ENCODE data around the gene MUS81.

The MUS81 gene

DNA sequence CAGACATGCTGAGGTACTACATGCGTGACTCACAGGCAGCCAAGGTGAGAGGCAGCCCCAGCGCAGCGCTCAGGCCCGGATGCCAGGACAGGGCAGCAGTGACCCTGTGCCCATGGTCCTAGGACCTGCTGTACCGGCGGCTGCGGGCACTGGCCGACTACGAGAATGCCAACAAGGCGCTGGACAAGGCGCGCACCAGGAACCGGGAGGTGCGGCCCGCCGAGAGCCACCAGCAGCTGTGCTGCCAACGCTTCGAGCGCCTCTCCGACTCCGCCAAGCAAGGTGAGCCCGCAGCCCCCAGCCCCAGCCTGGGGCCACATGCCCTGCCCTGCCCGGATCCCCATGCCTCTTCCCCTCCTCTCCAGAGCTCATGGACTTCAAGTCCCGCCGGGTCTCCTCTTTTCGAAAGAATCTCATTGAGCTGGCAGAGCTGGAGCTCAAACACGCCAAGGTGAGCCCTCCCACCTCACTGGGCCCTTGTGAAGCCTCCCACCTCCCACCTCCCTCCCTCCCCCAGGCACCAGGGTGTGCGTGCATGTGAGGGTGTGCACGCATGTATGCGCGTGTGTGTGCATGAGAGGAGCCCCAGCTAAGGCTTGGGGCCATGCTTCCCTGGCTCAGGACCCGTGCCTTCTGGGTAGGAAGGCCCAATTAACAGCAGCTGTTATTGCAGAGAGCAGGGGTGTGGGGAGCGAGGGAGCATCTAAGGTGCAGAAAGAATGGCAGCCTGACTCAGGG, 7.6 kb upstream of the MUS81 start:
- Histone ChIP-seq H3K4me2 (ENCODE audit: low read length) (no peak overlapping the region), H3K4me1 (ENCODE audit: control insufficient read depth, low read length) (peaks cover 7% of the 10 kb centered on the region), H3K4me3 (ENCODE audit: low read length) (no peak overlapping the region), H4K20me1 (ENCODE audit: control insufficient read depth, insufficient read depth, low read depth, low read length) (peaks cover 20% of the 10 kb centered on the region), H3K9me2 (replicated peaks; ENCODE audit: control insufficient read depth, low read length) (no peaks in the 10 kb centered on the region), H3K36me3 (ENCODE audit: control insufficient read depth, low read length) (peaks cover 65% of the 10 kb centered on the region), H3K9me3 (ENCODE audit: control insufficient read depth, insufficient read depth, low read length) (peaks cover 5% of the 10 kb centered on the region; the same call in 1 of the 2 replicates), H3K27ac (ENCODE audit: low read depth, low read length) (no peak overlapping the region), H3K79me2 (ENCODE audit: control insufficient read depth, low read length) (peaks cover 35% of the 10 kb centered on the region), H3F3A (ENCODE audit: control insufficient read depth, insufficient read depth) (peaks cover 27% of the 10 kb centered on the region), H3K27me3 (ENCODE audit: control insufficient read depth, low read length) (0 out of 2 replicates have a peak, but pooled peaks cover 2% of the 10 kb centered on the region)
- TF ChIP-seq, protein P1, sequence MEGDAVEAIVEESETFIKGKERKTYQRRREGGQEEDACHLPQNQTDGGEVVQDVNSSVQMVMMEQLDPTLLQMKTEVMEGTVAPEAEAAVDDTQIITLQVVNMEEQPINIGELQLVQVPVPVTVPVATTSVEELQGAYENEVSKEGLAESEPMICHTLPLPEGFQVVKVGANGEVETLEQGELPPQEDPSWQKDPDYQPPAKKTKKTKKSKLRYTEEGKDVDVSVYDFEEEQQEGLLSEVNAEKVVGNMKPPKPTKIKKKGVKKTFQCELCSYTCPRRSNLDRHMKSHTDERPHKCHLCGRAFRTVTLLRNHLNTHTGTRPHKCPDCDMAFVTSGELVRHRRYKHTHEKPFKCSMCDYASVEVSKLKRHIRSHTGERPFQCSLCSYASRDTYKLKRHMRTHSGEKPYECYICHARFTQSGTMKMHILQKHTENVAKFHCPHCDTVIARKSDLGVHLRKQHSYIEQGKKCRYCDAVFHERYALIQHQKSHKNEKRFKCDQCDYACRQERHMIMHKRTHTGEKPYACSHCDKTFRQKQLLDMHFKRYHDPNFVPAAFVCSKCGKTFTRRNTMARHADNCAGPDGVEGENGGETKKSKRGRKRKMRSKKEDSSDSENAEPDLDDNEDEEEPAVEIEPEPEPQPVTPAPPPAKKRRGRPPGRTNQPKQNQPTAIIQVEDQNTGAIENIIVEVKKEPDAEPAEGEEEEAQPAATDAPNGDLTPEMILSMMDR (IDR thresholded peaks at IDR 0.05; ENCODE audit: low read depth, low read length, poor library complexity, severe bottlenecking) = no peak
- TF ChIP-seq EZH2phosphoT487 (IDR thresholded peaks at IDR 0.05; ENCODE audit: borderline replicate concordance, low read length) = no peak

DNA sequence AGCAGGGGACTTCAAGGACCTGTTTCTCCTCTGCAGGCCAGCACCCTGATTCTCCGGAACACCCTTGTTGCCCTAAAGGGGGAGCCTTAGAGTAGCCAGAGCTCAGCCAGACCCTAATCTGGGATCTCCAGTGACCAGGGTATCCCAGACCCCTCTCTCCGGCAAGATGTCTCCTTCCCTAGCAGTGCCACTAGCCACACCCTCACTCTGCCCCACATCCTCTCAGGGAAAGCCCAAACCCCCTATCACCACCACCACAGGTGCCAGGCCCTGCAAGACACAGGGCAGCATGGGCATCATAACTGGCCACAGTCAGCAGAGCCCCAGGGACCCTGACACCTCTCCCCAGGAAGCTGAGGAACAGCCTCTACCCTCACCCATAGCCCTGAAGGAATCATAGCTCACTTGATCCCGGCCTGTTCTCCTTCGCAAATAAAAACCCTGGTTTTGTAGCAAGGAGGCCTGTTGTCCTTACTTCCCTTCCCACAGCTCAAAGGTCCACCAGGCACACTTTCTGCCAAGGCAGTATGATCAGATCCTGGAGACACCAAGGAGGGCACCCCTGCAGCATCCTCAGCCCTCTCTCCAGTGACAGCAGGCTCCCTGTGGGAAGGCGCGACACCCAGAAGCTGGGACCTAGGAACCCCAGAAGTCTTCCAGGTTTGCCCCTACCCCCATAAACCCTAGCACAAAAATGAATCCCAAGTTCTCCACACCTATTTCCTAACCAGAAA, 6.8 kb upstream of the MUS81 start:
- Histone ChIP-seq H3K27me3 (ENCODE audit: control insufficient read depth, low read length) (0 out of 2 replicates have a peak, but pooled peaks cover 2% of the 10 kb centered on the region), H3K9me3 (ENCODE audit: control insufficient read depth, insufficient read depth, low read length) (peaks cover 5% of the 10 kb centered on the region; the same call in 1 of the 2 replicates), H3K4me2 (ENCODE audit: low read length) (no peak overlapping the region), H3F3A (ENCODE audit: control insufficient read depth, insufficient read depth) (peaks cover 28% of the 10 kb centered on the region), H3K9me2 (replicated peaks; ENCODE audit: control insufficient read depth, low read length) (no peaks in the 10 kb centered on the region), H3K4me3 (ENCODE audit: low read length) (no peak overlapping the region), H3K27ac (ENCODE audit: low read depth, low read length) (no peak overlapping the region), H3K4me1 (ENCODE audit: control insufficient read depth, low read length) (peaks cover 7% of the 10 kb centered on the region), H3K36me3 (ENCODE audit: control insufficient read depth, low read length) (peaks cover 65% of the 10 kb centered on the region), H4K20me1 (ENCODE audit: control insufficient read depth, insufficient read depth, low read depth, low read length) (peaks cover 20% of the 10 kb centered on the region), H3K79me2 (ENCODE audit: control insufficient read depth, low read length) (peaks cover 38% of the 10 kb centered on the region)
- TF ChIP-seq, protein P1 (IDR thresholded peaks at IDR 0.05; ENCODE audit: low read depth, low read length, poor library complexity, severe bottlenecking) = peak; percentile 27
- no peak for TF ChIP-seq EZH2phosphoT487 (IDR thresholded peaks at IDR 0.05; ENCODE audit: borderline replicate concordance, low read length)

DNA sequence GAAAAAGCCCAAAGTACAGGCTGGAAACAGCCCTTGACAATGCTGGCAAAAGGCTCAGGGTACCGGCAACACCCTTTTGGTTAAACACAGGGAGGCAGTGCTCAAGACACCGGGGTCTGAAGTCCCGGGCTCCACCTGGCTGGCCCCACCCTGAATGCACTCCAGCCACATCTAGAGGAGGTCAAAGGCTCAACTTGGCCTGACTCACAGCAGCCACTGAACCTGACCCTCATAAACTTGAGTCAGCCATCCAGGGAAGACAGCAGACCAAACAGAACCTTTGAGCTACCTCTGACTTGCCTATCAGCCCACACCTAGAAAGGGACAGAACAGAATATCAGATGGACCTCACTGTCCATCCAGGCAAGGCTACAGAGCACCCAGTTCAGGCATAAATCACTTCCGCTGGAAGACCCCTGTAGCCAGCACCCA, 6.1 kb upstream of the MUS81 start:
- Histone ChIP-seq H4K20me1 (ENCODE audit: control insufficient read depth, insufficient read depth, low read depth, low read length) (peaks cover 20% of the 10 kb centered on the region), H3K36me3 (ENCODE audit: control insufficient read depth, low read length) (peaks cover 65% of the 10 kb centered on the region), H3K4me3 (ENCODE audit: low read length) (no peak overlapping the region), H3K27me3 (ENCODE audit: control insufficient read depth, low read length) (no peaks in the 10 kb centered on the region), H3K4me2 (ENCODE audit: low read length) (no peak overlapping the region), H3K9me3 (ENCODE audit: control insufficient read depth, insufficient read depth, low read length) (peaks cover 5% of the 10 kb centered on the region; the same call in 1 of the 2 replicates), H3K27ac (ENCODE audit: low read depth, low read length) (no peak overlapping the region), H3K79me2 (ENCODE audit: control insufficient read depth, low read length) (peaks cover 38% of the 10 kb centered on the region), H3F3A (ENCODE audit: control insufficient read depth, insufficient read depth) (peaks cover 32% of the 10 kb centered on the region), H3K4me1 (ENCODE audit: control insufficient read depth, low read length) (peaks cover 13% of the 10 kb centered on the region), H3K9me2 (replicated peaks; ENCODE audit: control insufficient read depth, low read length) (no peaks in the 10 kb centered on the region)
- TF ChIP-seq EZH2phosphoT487 (IDR thresholded peaks at IDR 0.05; ENCODE audit: borderline replicate concordance, low read length) = no peak
- TF ChIP-seq, protein P1 (IDR thresholded peaks at IDR 0.05; ENCODE audit: low read depth, low read length, poor library complexity, severe bottlenecking) = no peak

Measured in DOHH2 (cell line).